A673 (cell line): ENCODE measurements around the gene INPP4B. TPM values are rescaled to one million over a fixed set of nuclear protein-coding genes. Genes with fewer than 3 reads are reported as not detected.

Experiments used
- BruUV-seq: library from RNA; stranded (reverse); fragments of 400-500 nt; replicated peaks from 2 replicates; lab custom pipeline; 2021; lab: Mats Ljungman, UMichigan
- CTCF ChIA-PET: fragments of 300-600 bp; sonication (Branson Sonifier 250); formaldehyde crosslinking; loops from one replicate; lab custom pipeline; 2022; ENCODE audit warnings: antibody characterized with exemption; lab: Charles Lee
- POLR2A ChIA-PET: fragments of 300-600 bp; sonication (Branson Sonifier 250); formaldehyde crosslinking; loops from one replicate; lab custom pipeline; 2022; ENCODE audit warnings: antibody characterized with exemption; ENCODE audit not compliant: low non-redundant PET; lab: Charles Lee
- DNase-seq: peaks from one replicate; pipeline ENCODE4 v3.0.0-alpha.2; 2015; ENCODE audit warnings: low spot score
- H3K27ac ChIP-seq: fragments of 200-600 bp; sonication (generic); 2 replicates; pipeline ENCODE4 v1.5.1; 2016; ENCODE audit warnings: mixed run types, low read depth, mild to moderate bottlenecking, mixed read lengths, antibody characterized with exemption, low read length; ENCODE audit not compliant: poor library complexity, severe bottlenecking
- H3K27me3 ChIP-seq: fragments of 200-600 bp; sonication (generic); replicated peaks from 2 replicates; pipeline ENCODE4 v1.6.1; 2017; ENCODE audit warnings: mixed run types, low read depth, mild to moderate bottlenecking, mixed read lengths, antibody characterized with exemption, low read length; ENCODE audit not compliant: insufficient read depth, poor library complexity
- H3K36me3 ChIP-seq: fragments of 200-600 bp; sonication (generic); 2 replicates; pipeline ENCODE4 v1.6.1; 2016; ENCODE audit warnings: mixed run types, mild to moderate bottlenecking, mixed read lengths, antibody characterized with exemption, low read length; ENCODE audit not compliant: insufficient read depth, poor library complexity, severe bottlenecking
- H3K4me1 ChIP-seq: fragments of 200-600 bp; sonication (generic); 2 replicates; pipeline ENCODE4 v1.6.1; 2017; ENCODE audit warnings: mixed run types, mild to moderate bottlenecking, mixed read lengths, antibody characterized with exemption, low read length; ENCODE audit not compliant: insufficient read depth, poor library complexity, severe bottlenecking
- H3K4me3 ChIP-seq: fragments of 200-600 bp; sonication (generic); 2 replicates; pipeline ENCODE4 v1.5.1; 2016; ENCODE audit warnings: low read depth, mixed run types, mild to moderate bottlenecking, mixed read lengths, low read length; ENCODE audit not compliant: poor library complexity, severe bottlenecking
- H3K9me3 ChIP-seq: fragments of 200-600 bp; sonication (generic); 2 replicates; pipeline ENCODE4 v1.6.1; 2016; ENCODE audit warnings: mixed run types, low read depth, mild to moderate bottlenecking, mixed read lengths, antibody characterized with exemption, low read length; ENCODE audit not compliant: poor library complexity, severe bottlenecking
- CTCF ChIP-seq: fragments of 300-800, 200-600 bp; sonication (generic); conservative IDR thresholded peaks from 2 replicates; pipeline ENCODE4 v1.5.1; 2017; ENCODE audit warnings: low read depth, mild to moderate bottlenecking, antibody characterized with exemption, low read length, moderate library complexity, mixed read lengths
- EZH2 ChIP-seq: fragments of 200-600 bp; sonication (generic); IDR thresholded peaks from 2 replicates; pipeline ENCODE4 v1.6.1; 2017; ENCODE audit warnings: borderline replicate concordance, low read depth, mild to moderate bottlenecking, mixed read lengths, antibody characterized with exemption, low read length; ENCODE audit not compliant: poor library complexity, severe bottlenecking
- intact Hi-C: fragments of 100-400 bp; cut with micrococcal nuclease; formaldehyde crosslinking; loops from one replicate; pipeline ENCODE4 v1.10.0; 2022; ENCODE audit not compliant: unreplicated experiment
- total RNA-seq: library from RNA; stranded (reverse); gene quantifications from 2 replicates; pipeline ENCODE4 v1.2.3, GENCODE V29; 2021

Gene INPP4B
- total RNA-seq, 1 experiment from 2014 or later, result 13.1 TPM

- Histone ChIP-seq H3K27me3 (no peaks in the 10 kb centered on the region), H3K36me3 (no peaks in the 10 kb centered on the region), H3K27ac (no peak overlapping the region), H3K9me3 (no peaks in the 10 kb centered on the region), H3K4me1 (peaks cover 12% of the 10 kb centered on the region), H3K4me3 (no peak overlapping the region)
- BruUV-seq, result no TSS peak
- intact Hi-C loops, result loop anchor here (5.0 to 10.0 kb wide), 2 partner anchors 213 to 441 kb away; no protein-coding TSS in a partner anchor
- DNase-seq, result no peak
- TF ChIP-seq EZH2 (no peak), CTCF (no peak)
- ChIA-PET CTCF (no interaction called here), POLR2A (no interaction called here)
Measured at GRCh38 chr4:142565771-142566170, 280.3 kb downstream of the INPP4B start.

- intact Hi-C loops, result loop anchor here (10.0 kb wide), 1 partner anchor 439 kb away; no protein-coding TSS in a partner anchor
- Histone ChIP-seq H3K27me3 (no peaks in the 10 kb centered on the region), H3K9me3 (no peaks in the 10 kb centered on the region), H3K27ac (no peak overlapping the region), H3K4me1 (peaks cover 12% of the 10 kb centered on the region), H3K36me3 (no peaks in the 10 kb centered on the region), H3K4me3 (no peak overlapping the region)
- POLR2A ChIA-PET, result no interaction called here
- no TSS peak for BruUV-seq
- no peak for TF ChIP-seq CTCF
- no peak for TF ChIP-seq EZH2
- DNase-seq, result no peak
- CTCF ChIA-PET, result no interaction called here
Measured at GRCh38 chr4:142563682-142564291, 282.3 kb downstream of the INPP4B start.

- POLR2A ChIA-PET, result no interaction called here
- Histone ChIP-seq H3K27me3 (no peaks in the 10 kb centered on the region), H3K9me3 (no peaks in the 10 kb centered on the region), H3K36me3 (no peaks in the 10 kb centered on the region), H3K4me1 (no peaks in the 10 kb centered on the region), H3K4me3 (no peak overlapping the region), H3K27ac (no peak overlapping the region)
- no peak for DNase-seq
- CTCF ChIA-PET, result no interaction called here
- BruUV-seq, result no TSS peak
- TF ChIP-seq CTCF (no peak), EZH2 (no peak)
- intact Hi-C loops, result loop anchor here (10.0 kb wide), 1 partner anchor 435 kb away; no protein-coding TSS in a partner anchor
Measured at GRCh38 chr4:142559986-142560385, 286.1 kb downstream of the INPP4B start.
